GM19455 (cell line): Measurements from ENCODE around the gene ANKRD53.
"Not testable (repeated sequence)": the region's sequence is repeated elsewhere in the genome, so short reads cannot be mapped to it uniquely, and the experiment has no call there.

Experiments used
- ATAC-seq: cut with Tn5 transposase; IDR thresholded peaks from one replicate; pipeline ENCODE4 v1.9.1; 2021; ENCODE audit not compliant: unreplicated experiment

The ANKRD53 gene

GRCh38 chr2:70988151-70988550 is 9.7 kb downstream of the ANKRD53 start:
- ATAC-seq: no peak

GRCh38 chr2:70988726-70989648 is 10.6 kb downstream of the ANKRD53 start:
- no peak for ATAC-seq

- ATAC-seq: no peak
Observed at GRCh38 chr2:70990216-70990615, 11.8 kb downstream of the ANKRD53 start.

DNA sequence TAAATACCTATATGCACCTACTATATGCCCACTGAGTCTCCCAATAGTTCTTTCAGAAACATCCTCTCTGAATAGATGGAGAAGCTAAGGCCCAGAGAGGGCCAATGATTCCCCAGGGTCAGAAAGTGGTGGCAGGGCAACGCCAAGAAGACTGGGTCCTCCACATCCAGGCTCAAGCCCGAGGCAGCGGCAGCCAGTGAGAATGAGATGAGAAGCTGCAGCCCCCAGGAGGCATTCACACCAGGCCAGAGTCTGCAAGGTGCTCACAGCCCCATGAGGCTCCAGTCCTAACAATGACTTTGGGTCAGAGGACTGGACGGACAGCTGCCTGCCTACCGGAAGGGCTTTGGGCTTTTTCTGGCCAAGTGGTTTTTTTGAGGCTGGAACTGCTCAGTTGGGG is 12.7 kb downstream of the ANKRD53 start:
- ATAC-seq: no peak

- no peak for ATAC-seq
Observed at GRCh38 chr2:70991742-70992141, 13.3 kb downstream of the ANKRD53 start.

DNA sequence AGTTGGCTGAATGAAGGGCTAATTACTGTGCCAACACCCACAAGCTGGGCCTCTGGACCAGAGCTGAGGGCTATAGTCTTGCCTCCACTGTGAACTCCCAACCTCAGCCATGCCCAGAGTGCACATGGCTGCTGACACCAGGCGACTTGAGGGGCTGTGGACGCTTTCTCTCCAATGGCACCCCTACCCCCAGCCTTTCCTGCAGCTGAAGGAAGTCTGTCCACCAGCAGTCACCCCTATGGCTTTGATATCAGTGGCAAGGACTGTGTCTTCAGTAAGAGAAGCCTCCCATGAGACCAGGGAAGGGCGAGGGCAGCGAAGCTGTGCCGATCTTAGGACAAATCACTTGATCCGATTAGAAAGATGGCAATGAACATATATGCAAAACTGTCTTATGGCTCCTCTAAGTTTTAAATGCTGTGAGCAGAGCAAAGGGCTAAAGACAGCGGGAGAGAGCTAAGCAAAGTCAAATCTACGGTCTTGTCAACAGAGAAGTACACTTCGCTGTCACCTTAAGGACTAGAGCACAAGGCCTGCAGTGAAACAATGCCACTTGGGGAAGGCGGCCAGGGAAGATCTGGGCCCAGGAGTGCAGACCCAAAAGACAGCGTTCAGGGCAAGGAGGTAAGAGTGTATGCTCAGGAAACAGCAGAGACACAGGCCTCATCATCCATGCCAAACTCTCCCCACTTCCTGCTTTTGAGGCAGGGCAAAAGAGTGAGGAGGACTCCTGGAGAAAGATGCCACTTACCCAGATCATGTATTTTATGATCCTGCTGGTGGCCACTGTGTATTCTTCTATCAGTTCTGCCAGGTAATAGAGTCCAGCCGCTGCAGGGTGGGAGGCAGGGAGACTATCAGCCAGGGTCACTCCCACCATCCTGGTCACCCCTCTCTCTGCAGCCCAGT is 14.8 kb downstream of the ANKRD53 start:
- ATAC-seq: no peak

DNA sequence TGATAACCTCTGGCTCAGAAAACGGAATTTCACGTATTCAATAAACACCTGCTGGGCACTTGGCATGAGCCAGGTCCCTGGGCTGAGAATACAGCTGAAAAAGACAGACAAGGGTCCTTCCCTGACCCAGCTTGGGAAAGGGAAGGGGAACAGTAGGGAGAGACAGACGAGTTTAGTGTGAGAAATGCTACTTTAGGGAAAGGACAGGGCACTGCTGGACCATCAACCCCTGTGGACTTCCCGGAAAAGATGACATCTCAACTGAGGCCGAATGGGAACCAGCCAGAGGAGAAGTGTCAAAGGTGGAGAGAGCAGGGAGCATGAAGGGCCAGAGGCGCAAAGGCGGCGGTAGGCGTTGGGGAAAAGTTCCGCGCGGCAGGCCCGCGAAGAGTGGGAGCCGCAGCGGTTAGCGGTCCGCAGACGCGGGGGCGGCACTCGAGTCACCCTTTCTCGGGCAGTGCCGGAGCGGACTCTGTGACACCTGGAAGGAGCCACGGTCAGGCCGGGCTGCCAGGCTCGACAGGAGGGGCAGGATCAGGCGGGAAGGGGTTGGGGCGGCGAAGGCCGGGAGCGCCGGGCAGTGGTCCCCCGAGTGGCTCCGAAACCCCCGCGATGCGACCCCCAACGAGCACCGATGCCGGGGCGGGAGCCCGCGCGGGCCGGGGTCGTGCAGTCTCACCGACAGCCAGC is 15.7 kb downstream of the ANKRD53 start:
- ATAC-seq: peak; percentile 41

DNA sequence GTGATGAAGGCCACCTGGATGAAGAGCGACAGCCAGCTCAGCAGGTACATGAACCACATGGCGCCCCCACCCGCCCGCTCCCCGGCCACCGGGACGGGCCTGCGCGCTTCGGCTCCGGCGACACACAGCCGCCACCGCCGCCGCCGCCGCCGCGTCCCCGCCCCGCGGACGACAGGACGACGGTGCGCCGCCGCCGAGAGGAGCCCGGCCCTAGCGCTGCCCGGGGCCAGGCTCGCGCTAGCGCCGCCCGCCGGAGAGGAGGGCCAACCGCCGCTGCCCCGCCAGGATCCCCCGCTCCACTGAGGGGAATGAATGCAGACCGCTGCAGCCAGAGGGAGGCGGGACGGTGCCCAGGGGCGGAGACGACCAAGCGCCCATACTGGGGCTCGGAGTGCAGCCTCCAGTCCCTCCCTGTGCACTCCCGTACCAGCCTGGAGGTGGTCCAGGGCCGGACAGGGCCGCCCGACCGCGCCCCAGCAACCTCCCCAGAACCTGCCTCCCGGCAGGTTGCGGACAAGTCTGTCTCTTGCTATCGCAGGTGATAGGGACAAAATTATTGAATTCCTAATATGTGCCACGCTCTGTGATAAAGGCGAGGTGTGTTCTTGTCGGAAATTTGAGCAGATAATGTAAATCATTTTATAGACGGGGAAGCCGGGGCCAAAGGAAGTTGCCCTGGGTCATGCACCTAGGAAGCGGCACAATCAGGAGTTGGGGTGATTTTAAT is 16.4 kb downstream of the ANKRD53 start, which contains the start of gene TEX261:
TSS of gene TEX261 (minus strand) at position 175 of the 727 bp plus-strand sequence. CDS start at position 59, 116 bp downstream.
- peak; percentile 94 for ATAC-seq

DNA sequence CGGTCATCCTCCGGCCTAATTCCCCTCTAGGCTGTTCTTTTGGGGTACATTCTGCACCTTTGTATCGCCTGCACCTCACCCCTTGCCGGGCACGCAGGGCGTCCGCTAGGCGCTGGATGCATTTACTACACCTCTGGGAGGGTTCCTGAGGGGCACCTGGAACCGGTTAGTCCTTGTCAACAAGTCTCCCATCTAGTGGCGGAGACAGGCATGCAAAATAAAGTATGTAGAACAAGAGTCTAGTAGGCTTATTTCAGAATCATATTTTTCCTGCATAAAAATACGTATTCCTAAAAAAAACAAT is 16.9 kb downstream of the ANKRD53 start:
- peak; percentile 48 for ATAC-seq

DNA sequence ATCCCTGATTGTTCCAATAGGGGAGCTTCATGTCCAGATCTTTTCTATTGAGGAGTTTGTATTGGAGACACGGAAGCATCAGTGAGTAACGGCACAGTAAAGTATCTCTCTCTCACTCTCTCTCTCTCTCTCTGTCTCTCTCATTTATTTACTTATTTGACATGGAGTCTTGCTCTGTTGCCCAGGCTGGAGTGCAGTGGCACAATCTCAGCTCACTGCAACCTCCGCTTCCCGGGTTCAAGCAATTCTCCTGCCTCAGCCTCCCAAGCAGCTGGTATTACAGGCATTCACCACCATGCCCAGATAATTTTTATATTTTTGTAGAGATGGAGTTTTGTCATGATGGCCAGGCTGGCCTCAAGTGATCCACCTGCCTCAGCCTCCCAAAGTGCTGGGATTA is 20.5 kb downstream of the ANKRD53 start:
- not testable (repeated sequence) for ATAC-seq

- no peak for ATAC-seq
Observed at GRCh38 chr2:70999362-70999761, 20.9 kb downstream of the ANKRD53 start.

DNA sequence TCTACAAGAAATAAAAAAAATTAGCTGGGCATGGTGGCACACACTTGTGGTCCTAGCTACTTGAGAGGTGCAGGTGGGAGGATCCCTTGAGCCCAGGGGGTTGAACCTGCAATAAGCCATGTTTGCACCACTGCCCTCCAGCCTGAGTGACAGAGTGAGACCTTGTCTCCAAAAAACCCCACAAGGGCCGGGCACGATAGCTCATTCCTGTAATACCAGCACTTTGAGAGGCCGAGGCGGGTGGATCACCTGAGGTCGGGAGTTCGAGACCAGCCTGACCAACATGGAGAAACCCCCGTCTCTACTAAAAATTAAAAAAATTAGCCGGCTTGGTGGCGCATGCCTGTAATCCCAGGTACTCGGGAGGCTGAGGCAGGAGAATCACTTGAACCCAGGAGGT is 21.5 kb downstream of the ANKRD53 start:
- not testable (repeated sequence) for ATAC-seq

DNA sequence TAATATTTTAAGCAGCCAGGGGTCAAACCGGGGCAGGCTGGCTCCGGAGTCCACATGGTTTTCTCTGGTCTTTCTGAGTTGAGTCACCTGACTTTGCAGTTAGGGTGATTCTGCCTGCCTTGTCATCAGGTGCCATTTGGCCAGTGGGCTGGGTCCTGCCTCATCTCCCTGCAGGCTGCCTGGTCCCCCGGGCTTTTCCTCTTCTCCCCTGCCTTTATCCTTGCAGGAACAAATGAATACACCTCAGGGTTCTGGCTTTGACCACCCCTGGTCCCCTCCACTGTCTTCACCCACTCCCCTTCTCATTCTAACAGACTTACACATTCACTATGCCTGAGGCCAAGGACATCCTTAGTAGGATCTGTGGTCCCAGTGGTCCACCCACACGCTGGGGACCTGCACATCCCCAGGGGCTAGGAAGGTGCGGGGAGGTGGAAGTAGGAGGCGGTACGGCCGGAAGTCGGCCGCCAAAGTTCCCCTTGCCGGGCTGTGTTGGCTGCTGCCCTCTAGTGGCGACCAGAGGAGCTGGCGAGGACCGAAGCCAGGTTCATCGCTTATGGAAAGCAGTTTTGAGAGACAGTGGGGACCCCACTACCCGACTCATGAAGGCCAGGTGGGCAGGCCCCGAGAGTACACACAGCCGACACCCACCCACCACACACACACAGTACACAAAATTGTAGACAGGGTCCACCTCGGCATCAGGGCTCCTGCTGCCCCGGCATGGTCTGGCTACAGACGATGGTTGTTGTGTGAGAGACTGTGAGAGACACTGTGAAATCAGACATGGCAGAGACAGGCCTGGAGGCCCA is 22.6 kb downstream of the ANKRD53 start:
- peak; percentile 88 for ATAC-seq

DNA sequence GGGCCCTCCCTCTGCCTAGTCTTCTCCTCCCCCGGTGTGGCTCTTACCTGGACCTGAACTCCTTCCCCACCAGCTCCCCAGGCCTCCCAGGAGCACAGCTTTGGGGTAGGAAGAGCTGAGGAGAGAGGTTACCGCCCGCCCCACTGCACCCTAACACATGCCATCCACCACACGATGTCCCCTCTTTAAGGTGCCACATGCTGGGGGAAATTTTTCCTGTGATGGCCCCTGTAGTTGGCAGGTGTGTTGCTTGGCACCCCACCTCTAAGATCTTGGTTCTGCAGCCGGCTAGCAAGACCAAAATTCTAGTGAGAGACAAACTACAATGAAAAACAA is 23.1 kb downstream of the ANKRD53 start:
- no peak for ATAC-seq

- no peak for ATAC-seq
Observed at GRCh38 chr2:71001981-71002570, 23.6 kb downstream of the ANKRD53 start.

- no peak for ATAC-seq
Observed at GRCh38 chr2:71003396-71003795, 25.0 kb downstream of the ANKRD53 start.

DNA sequence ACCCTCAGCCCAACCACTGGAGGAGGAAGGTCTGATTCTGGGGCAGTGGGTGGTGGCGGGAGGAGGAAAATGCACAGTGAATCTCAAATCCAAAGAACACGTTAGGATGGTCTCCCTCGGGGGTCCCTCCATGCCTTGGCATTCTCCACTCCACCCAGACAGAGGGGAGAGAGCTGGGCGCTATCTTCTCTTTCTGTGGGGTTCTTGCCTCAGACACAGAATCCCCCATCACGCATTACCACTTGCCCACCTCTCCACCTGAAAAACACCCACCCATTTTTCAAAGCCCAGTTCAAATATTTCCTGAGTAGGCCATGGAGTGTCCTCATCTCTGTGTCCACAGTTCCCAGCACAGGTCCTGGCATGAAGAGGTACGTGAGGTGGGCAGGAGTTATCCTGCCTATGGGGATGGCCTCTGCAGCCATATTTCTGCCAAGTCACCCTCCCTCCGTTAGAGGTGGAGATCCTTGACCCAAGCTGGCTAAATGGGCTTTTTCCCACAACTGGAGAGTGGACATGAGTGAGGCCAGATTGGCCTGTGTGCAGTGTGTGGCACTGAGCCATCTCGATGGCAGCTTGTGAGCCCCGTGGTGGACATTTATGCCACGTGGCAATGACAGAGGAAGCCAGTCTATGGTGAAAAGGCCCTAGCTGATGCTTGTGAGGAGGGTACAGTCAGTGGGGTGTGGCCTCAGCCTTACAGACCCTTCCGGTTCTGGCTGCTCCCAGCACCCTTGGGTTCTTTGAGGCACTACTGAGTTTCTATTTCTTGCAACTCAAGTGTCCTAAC is 25.7 kb downstream of the ANKRD53 start:
- no peak for ATAC-seq

GRCh38 chr2:71004857-71005256 is 26.4 kb downstream of the ANKRD53 start:
- no peak for ATAC-seq
